IPS DF 4.7 (cell line): ENCODE measurements around the gene STAMBPL1.

Experiments used
- DNase-seq: peaks from one replicate; pipeline ENCODE4 v3.0.0-alpha.2; 2013; ENCODE audit warnings: low spot score; ENCODE audit errors: extremely low read depth

Gene STAMBPL1

GRCh38 chr10:88949912-88950837, 70.1 kb downstream of the STAMBPL1 start:
- no peak for DNase-seq

- no peak for DNase-seq
Observed at GRCh38 chr10:88952647-88953111, 72.6 kb downstream of the STAMBPL1 start, which contains the start of gene ACTA2. ACTA2 (minus strand) TSS chr10:88952773; CDS start chr10:88948930, 3,843 bp downstream.

GRCh38 chr10:88953662-88954061, 73.6 kb downstream of the STAMBPL1 start:
- DNase-seq = no peak

- no peak for DNase-seq
Observed at GRCh38 chr10:88954458-88955083, 74.5 kb downstream of the STAMBPL1 start.

GRCh38 chr10:88957381-88957780, 77.3 kb downstream of the STAMBPL1 start:
- no peak for DNase-seq

GRCh38 chr10:88958721-88959120, 78.7 kb downstream of the STAMBPL1 start:
- DNase-seq = no peak

- DNase-seq = no peak
Observed at GRCh38 chr10:88960802-88961201, 80.8 kb downstream of the STAMBPL1 start.

- DNase-seq = no peak
Observed at GRCh38 chr10:88961266-88961665, 81.2 kb downstream of the STAMBPL1 start.

- DNase-seq = no peak
Observed at GRCh38 chr10:88962336-88962735, 82.3 kb downstream of the STAMBPL1 start.

GRCh38 chr10:88963318-88963717, 83.3 kb downstream of the STAMBPL1 start:
- DNase-seq = no peak

- no peak for DNase-seq
Observed at GRCh38 chr10:88964360-88964759, 84.3 kb downstream of the STAMBPL1 start.

- no peak for DNase-seq
Observed at GRCh38 chr10:88964869-88965415, 84.9 kb downstream of the STAMBPL1 start.

GRCh38 chr10:88966797-88967196, 86.8 kb downstream of the STAMBPL1 start:
- DNase-seq = no peak

- no peak for DNase-seq
Observed at GRCh38 chr10:88968391-88968790, 88.3 kb downstream of the STAMBPL1 start.

GRCh38 chr10:88971221-88972061, 91.4 kb downstream of the STAMBPL1 start:
- DNase-seq = no peak
